ENCODE measurements around the gene PNPLA6. TPM values are rescaled to one million over a fixed set of nuclear protein-coding genes. Genes with fewer than 3 reads are reported as not detected.

Gene PNPLA6
- total RNA-seq, 1 donor from 2014 or later = 116 TPM

- ATAC-seq (ENCODE audit: low read depth) (no peak), DNase-seq (no peak)
- Mint-ChIP-seq H3K36me3 (ENCODE audit: low read depth) (peaks cover 2% of the 10 kb centered on the region), H3K4me1 (peaks cover 15% of the 10 kb centered on the region), H3K9me3 (no peaks in the 10 kb centered on the region), H3K27me3 (peaks cover 6% of the 10 kb centered on the region), H3K4me3 (peak overlapping the region; percentile 76), H3K27ac (no peak overlapping the region)
- no peak for TF ChIP-seq CTCF (IDR thresholded peaks at IDR 0.05)
- CTCF ChIA-PET = no interaction called here
- POLR2A ChIA-PET = interaction anchor here (0.5 to 1.2 kb wide), 2 partner anchors 18 to 79 kb away, joined by 3 read pairs; no protein-coding TSS in a partner anchor
- intact Hi-C loops (cut with micrococcal nuclease) = loop anchor here (2.0 kb wide), 1 partner anchor 18 kb away; the partner anchor contains the start of gene PNPLA6
Measured at GRCh38 chr19:7516878-7517277, 18.6 kb upstream of the PNPLA6 start.

- Mint-ChIP-seq H3K4me1 (peaks cover 27% of the 10 kb centered on the region), H3K36me3 (ENCODE audit: low read depth) (peaks cover 2% of the 10 kb centered on the region), H3K9me3 (no peaks in the 10 kb centered on the region), H3K27me3 (peaks cover 3% of the 10 kb centered on the region), H3K4me3 (no peak overlapping the region), H3K27ac (no peak overlapping the region)
- CTCF ChIA-PET = no interaction called here
- ATAC-seq (ENCODE audit: low read depth) = no peak
- POLR2A ChIA-PET = interaction anchor here (3.6 kb wide), 1 partner anchor 16 kb away, joined by 37 read pairs; the partner anchor contains the start of gene PNPLA6
- no peak for TF ChIP-seq CTCF (IDR thresholded peaks at IDR 0.05)
- intact Hi-C loops (cut with micrococcal nuclease) = loop anchor here (5.0 kb wide), 1 partner anchor 47 kb away; no protein-coding TSS in a partner anchor
- DNase-seq = no peak
Measured at GRCh38 chr19:7519361-7520130, 16.0 kb upstream of the PNPLA6 start.

GRCh38 chr19:7520131-7521051 is 15.1 kb upstream of the PNPLA6 start:
- TF ChIP-seq CTCF (IDR thresholded peaks at IDR 0.05) = no peak
- ChIA-PET CTCF (no interaction called here), POLR2A (interaction anchor here (0.6 to 3.6 kb wide), 2 partner anchors 15 to 427 kb away, joined by 3 to 37 read pairs; partner anchors contain the start of gene PNPLA6)
- intact Hi-C loops (cut with micrococcal nuclease) = loop anchor here (5.0 kb wide), 1 partner anchor 48 kb away; no protein-coding TSS in a partner anchor
- Mint-ChIP-seq H3K27me3 (no peaks in the 10 kb centered on the region), H3K36me3 (ENCODE audit: low read depth) (peaks cover 2% of the 10 kb centered on the region), H3K4me1 (peaks cover 26% of the 10 kb centered on the region), H3K4me3 (no peak overlapping the region), H3K27ac (no peak overlapping the region), H3K9me3 (no peaks in the 10 kb centered on the region)
- DNase-seq = no peak
- ATAC-seq (ENCODE audit: low read depth) = no peak

GRCh38 chr19:7521551-7522071 is 13.9 kb upstream of the PNPLA6 start:
- peak overlapping the region; percentile 74 for H3K27ac Mint-ChIP-seq
- H3K36me3 Mint-ChIP-seq (ENCODE audit: low read depth) = peaks cover 7% of the 10 kb centered on the region
- ChIA-PET POLR2A (interaction anchor here (0.6 to 3.6 kb wide), 6 partner anchors 11 to 843 kb away, joined by 3 to 37 read pairs (median 10); partner anchors contain the start of genes ANGPTL4, PET100, PNPLA6 and XAB2), CTCF (no interaction called here)
- H3K9me3 Mint-ChIP-seq = no peaks in the 10 kb centered on the region
- H3K27me3 Mint-ChIP-seq = no peaks in the 10 kb centered on the region
- H3K4me3 Mint-ChIP-seq = peak overlapping the region; percentile 81
- no peak for DNase-seq
- intact Hi-C loops (cut with micrococcal nuclease) = loop anchor here (1.0 to 5.0 kb wide), 4 partner anchors 13 to 309 kb away; partner anchors contain the start of genes EVI5L and PEX11G
- no peak for TF ChIP-seq CTCF (IDR thresholded peaks at IDR 0.05)
- H3K4me1 Mint-ChIP-seq = peaks cover 20% of the 10 kb centered on the region
- no peak for ATAC-seq (ENCODE audit: low read depth)
